Measurements from ENCODE around the gene OR51E1.
A peak's percentile ranks its signal among the peaks of the same experiment; 100 is the strongest.

OR51E1 gene

DNA sequence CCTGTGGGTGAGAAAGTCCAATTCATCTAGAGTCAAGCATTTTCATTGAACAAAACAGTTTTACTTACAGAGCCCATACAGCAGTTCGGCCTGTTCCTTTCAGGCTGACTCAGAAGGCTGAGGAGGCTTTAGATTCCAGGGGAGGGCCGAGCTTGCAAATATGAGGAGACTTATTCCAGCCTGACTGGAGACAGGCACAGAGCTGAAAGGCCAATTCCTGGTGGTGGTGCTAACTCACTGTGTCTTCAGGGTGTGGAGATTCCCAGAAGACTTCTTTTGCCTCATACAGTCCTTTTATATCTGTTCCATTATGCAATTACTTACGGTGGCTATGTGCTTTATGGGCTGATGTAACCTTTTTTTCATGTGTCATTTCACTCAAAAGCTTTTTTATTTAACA is 53.8 kb downstream of the OR51E1 start, which contains the start of gene OR51E2:
Gene OR51E2 (minus strand): TSS at position 269 of the 400 bp plus-strand sequence. CDS start 15,142 bp downstream, outside the sequence.
- H3K27ac ChIP-seq = no peak within 1 kb of the TSS
- TF ChIP-seq, protein P1, sequence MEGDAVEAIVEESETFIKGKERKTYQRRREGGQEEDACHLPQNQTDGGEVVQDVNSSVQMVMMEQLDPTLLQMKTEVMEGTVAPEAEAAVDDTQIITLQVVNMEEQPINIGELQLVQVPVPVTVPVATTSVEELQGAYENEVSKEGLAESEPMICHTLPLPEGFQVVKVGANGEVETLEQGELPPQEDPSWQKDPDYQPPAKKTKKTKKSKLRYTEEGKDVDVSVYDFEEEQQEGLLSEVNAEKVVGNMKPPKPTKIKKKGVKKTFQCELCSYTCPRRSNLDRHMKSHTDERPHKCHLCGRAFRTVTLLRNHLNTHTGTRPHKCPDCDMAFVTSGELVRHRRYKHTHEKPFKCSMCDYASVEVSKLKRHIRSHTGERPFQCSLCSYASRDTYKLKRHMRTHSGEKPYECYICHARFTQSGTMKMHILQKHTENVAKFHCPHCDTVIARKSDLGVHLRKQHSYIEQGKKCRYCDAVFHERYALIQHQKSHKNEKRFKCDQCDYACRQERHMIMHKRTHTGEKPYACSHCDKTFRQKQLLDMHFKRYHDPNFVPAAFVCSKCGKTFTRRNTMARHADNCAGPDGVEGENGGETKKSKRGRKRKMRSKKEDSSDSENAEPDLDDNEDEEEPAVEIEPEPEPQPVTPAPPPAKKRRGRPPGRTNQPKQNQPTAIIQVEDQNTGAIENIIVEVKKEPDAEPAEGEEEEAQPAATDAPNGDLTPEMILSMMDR (conservative IDR thresholded peaks at IDR 0.05) = no peak

DNA sequence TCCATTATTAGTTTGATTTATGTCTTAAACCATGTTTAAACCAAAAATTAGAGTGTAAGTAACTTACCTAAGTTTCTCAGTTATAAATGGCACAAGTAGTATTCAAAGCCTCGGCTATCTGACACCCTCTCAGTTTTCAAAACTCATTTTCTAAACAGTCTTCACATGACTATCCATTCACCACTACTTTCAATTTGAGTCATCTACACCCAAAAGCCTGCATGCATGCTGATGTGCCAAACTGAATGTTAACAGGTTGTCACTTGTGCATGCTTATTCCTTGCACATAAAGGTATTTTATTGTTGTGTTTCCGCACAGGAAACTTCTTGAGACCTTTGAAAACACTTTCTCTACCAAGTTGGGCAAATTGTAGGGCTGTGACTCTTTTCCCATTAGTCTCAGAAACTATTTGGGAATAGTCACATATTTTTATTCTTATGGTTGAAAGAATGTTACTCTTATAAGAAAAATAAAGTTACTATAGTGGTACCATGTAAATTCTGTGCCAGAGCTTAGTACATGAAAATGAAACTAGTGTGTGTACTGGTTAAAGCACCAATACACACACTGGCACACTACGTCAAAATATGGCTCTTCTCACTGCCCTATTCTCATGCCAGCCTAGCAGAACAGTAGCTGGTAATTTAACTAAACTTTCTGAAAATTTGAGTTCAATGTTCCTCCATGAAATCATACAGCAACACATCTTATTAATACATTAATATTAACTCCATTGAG is 56.1 kb downstream of the OR51E1 start:
- TF ChIP-seq, protein P1 (conservative IDR thresholded peaks at IDR 0.05) = no peak
- peak overlapping the region; percentile 31; the same call in 1 of the 2 replicates for H3K27ac ChIP-seq

DNA sequence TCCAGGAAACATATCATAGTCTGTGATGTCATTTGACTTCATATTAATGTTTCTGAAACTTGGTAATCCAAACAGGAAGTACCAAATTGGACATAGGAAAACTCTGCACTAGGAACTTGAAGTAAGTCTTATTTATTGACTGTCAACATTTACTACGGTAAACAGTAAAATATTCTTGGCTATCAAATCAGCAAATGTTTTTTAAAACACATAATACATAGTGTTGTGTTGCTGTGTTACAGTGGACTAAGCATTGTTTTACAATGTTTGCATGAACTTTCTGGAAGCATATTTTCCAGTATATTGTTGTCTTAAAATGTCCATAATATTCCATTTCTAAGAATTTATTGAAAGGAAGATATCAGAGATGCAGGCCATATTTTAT is 56.6 kb downstream of the OR51E1 start:
- H3K27ac ChIP-seq = peak overlapping the region; percentile 31; the same call in 1 of the 2 replicates
- TF ChIP-seq, protein P1 (conservative IDR thresholded peaks at IDR 0.05) = no peak

DNA sequence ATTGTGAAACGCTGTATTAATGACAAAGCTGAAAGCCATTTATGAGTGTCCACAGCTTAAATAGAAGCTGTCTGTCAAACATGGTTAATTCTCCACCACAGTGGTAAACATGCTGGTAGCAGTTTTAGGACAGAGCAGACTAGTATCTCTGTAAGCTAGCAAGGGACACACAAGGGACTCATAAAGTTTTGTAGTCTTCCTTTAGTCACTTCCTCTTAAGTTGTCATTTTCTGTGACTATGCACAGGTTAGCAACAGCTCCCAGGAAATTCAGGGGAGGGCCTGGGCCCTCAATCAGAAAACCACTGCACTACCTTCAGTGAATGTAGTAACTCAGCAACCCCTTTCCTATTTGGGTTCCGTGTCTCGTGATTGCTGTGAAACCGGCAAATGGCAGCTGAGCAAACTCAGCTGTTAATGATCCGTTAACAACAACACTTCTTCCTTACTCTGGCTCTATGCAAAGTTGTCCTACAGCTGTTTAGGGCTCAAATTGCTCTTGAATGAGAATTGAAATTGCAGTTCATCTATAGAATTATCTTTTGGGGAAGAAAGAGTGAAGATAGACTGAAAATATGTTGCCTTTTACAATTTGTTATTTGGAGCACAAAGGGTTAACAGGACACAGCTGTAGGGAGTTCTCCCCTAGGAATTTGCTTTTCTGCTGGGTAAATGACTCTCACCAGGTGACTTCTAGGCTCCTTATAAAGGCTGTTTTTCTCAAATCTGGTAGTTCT is 60.4 kb downstream of the OR51E1 start, which contains the start of gene MMP26:
Gene MMP26 (plus strand): TSS at position 731 of the 736 bp plus-strand sequence.
- TF ChIP-seq, protein P1 (conservative IDR thresholded peaks at IDR 0.05) = no peak
- peak within 1 kb of the TSS; percentile 88 for H3K27ac ChIP-seq

DNA sequence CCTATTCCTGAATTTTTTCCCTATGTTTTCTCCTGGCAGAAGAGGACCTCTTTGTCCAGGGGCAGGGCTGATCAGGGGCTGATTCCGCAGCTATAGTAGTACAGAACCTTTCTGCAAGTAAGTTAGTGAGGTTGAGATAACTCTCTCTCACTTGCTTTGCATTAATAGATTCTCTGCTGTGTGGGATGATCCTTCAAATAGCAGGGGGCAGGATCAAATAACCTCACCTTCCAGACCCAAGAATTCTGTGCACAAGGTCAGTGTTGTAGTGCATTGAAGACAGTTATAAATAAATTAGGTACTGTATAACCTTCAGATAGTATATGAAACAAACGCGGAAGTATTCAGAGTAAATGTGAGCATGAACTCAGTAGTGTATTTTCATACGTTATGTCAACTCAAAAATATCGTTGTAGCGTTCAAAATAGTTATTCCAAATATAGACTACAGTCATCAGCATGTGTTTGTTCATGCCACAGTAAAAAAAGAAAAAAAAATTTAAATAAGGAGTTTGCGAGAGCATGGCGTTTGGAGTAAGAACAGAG is 61.1 kb downstream of the OR51E1 start:
- TF ChIP-seq, protein P1 (conservative IDR thresholded peaks at IDR 0.05) = no peak

More for the DNA sequence above, 61.1 kb downstream of the OR51E1 start:
- H3K27ac ChIP-seq = peak overlapping the region; percentile 88

Data from VCaP (cell line).